ENCODE results near the gene SBF2.

SBF2 gene

GRCh38 chr11:10305964-10306918 lies 12.2 kb upstream of the SBF2 start:
- H3K4me3 ChIP-seq (ENCODE audit: insufficient read depth, low read length, poor library complexity, severe bottlenecking), result no peak overlapping the region
- TF ChIP-seq, protein P1, sequence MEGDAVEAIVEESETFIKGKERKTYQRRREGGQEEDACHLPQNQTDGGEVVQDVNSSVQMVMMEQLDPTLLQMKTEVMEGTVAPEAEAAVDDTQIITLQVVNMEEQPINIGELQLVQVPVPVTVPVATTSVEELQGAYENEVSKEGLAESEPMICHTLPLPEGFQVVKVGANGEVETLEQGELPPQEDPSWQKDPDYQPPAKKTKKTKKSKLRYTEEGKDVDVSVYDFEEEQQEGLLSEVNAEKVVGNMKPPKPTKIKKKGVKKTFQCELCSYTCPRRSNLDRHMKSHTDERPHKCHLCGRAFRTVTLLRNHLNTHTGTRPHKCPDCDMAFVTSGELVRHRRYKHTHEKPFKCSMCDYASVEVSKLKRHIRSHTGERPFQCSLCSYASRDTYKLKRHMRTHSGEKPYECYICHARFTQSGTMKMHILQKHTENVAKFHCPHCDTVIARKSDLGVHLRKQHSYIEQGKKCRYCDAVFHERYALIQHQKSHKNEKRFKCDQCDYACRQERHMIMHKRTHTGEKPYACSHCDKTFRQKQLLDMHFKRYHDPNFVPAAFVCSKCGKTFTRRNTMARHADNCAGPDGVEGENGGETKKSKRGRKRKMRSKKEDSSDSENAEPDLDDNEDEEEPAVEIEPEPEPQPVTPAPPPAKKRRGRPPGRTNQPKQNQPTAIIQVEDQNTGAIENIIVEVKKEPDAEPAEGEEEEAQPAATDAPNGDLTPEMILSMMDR (IDR thresholded peaks at IDR 0.05; ENCODE audit: insufficient read depth, low read length, poor library complexity, severe bottlenecking), result no peak
- no peak for TF ChIP-seq EZH2phosphoT487 (conservative IDR thresholded peaks at IDR 0.05; ENCODE audit: low read length)
- H3K4me2 ChIP-seq (ENCODE audit: low read depth, low read length, poor library complexity, severe bottlenecking), result no peak overlapping the region
- H4K20me1 ChIP-seq (ENCODE audit: low read depth, low read length), result no peaks in the 10 kb centered on the region
- H3K9me2 ChIP-seq (replicated peaks; ENCODE audit: insufficient read depth, low read length), result no peaks in the 10 kb centered on the region
- H2AFZ ChIP-seq (ENCODE audit: low read depth, low read length, severe bottlenecking), result no peak overlapping the region
- no peak overlapping the region for H3K9ac ChIP-seq (ENCODE audit: low read length)
- H3K36me3 ChIP-seq (ENCODE audit: low read length), result no peaks in the 10 kb centered on the region
- H3K79me2 ChIP-seq (ENCODE audit: insufficient read depth, low read length), result no peaks in the 10 kb centered on the region
- no peak overlapping the region for H3K27ac ChIP-seq (ENCODE audit: low read depth, low read length)
- no peaks in the 10 kb centered on the region for H3K9me3 ChIP-seq (ENCODE audit: insufficient read depth, low read length)
- H3K27me3 ChIP-seq (ENCODE audit: low read length), result no peaks in the 10 kb centered on the region
- no peaks in the 10 kb centered on the region for H3F3A ChIP-seq (ENCODE audit: insufficient read depth)

GRCh38 chr11:10305262-10305963 lies 11.4 kb upstream of the SBF2 start:
- H3K4me3 ChIP-seq (ENCODE audit: insufficient read depth, low read length, poor library complexity, severe bottlenecking), result no peak overlapping the region
- no peaks in the 10 kb centered on the region for H3K9me3 ChIP-seq (ENCODE audit: insufficient read depth, low read length)
- H3K4me2 ChIP-seq (ENCODE audit: low read depth, low read length, poor library complexity, severe bottlenecking), result peak overlapping the region; percentile 52
- H3K27me3 ChIP-seq (ENCODE audit: low read length), result no peaks in the 10 kb centered on the region
- no peak for TF ChIP-seq EZH2phosphoT487 (conservative IDR thresholded peaks at IDR 0.05; ENCODE audit: low read length)
- H3K36me3 ChIP-seq (ENCODE audit: low read length), result no peaks in the 10 kb centered on the region
- H3K79me2 ChIP-seq (ENCODE audit: insufficient read depth, low read length), result no peaks in the 10 kb centered on the region
- no peak overlapping the region for H3K9ac ChIP-seq (ENCODE audit: low read length)
- no peak overlapping the region for H3K27ac ChIP-seq (ENCODE audit: low read depth, low read length)
- H3K9me2 ChIP-seq (replicated peaks; ENCODE audit: insufficient read depth, low read length), result no peaks in the 10 kb centered on the region
- no peak overlapping the region for H2AFZ ChIP-seq (ENCODE audit: low read depth, low read length, severe bottlenecking)
- no peaks in the 10 kb centered on the region for H3F3A ChIP-seq (ENCODE audit: insufficient read depth)
- H4K20me1 ChIP-seq (ENCODE audit: low read depth, low read length), result no peaks in the 10 kb centered on the region

- H3F3A ChIP-seq (ENCODE audit: insufficient read depth), result no peaks in the 10 kb centered on the region
- H2AFZ ChIP-seq (ENCODE audit: low read depth, low read length, severe bottlenecking), result no peak within 1 kb of the TSS
- H3K9me2 ChIP-seq (replicated peaks; ENCODE audit: insufficient read depth, low read length), result no peaks in the 10 kb centered on the region
- no peaks in the 10 kb centered on the region for H3K79me2 ChIP-seq (ENCODE audit: insufficient read depth, low read length)
- H3K27me3 ChIP-seq (ENCODE audit: low read length), result no peaks in the 10 kb centered on the region
- no peak within 1 kb of the TSS for H3K9ac ChIP-seq (ENCODE audit: low read length)
- H3K9me3 ChIP-seq (ENCODE audit: insufficient read depth, low read length), result no peaks in the 10 kb centered on the region
- H3K4me2 ChIP-seq (ENCODE audit: low read depth, low read length, poor library complexity, severe bottlenecking), result peak within 1 kb of the TSS; percentile 52
- no peaks in the 10 kb centered on the region for H3K36me3 ChIP-seq (ENCODE audit: low read length)
- H3K4me3 ChIP-seq (ENCODE audit: insufficient read depth, low read length, poor library complexity, severe bottlenecking), result no peak within 1 kb of the TSS
- no peaks in the 10 kb centered on the region for H4K20me1 ChIP-seq (ENCODE audit: low read depth, low read length)
- H3K27ac ChIP-seq (ENCODE audit: low read depth, low read length), result no peak within 1 kb of the TSS
- TF ChIP-seq, protein P1 (IDR thresholded peaks at IDR 0.05; ENCODE audit: insufficient read depth, low read length, poor library complexity, severe bottlenecking), result no peak
- no peak for TF ChIP-seq EZH2phosphoT487 (conservative IDR thresholded peaks at IDR 0.05; ENCODE audit: low read length)
Measured at GRCh38 chr11:10304495-10305261, 10.7 kb upstream of the SBF2 start, which contains the start of gene ADM. ADM (plus strand) TSS chr11:10305073; CDS start chr11:10305701, 628 bp downstream.

All from SU-DHL-6 (cell line).